Heart left ventricle (tissue), 16 donors: ENCODE data around the gene AFF3. TPM values are rescaled to one million over a fixed set of nuclear protein-coding genes. Genes with fewer than 3 reads are reported as not detected.

Experiments used
- ATAC-seq, 4 donors: fragments of 200-7000 bp; cut with Tn5 transposase; one replicate each; pipeline ENCODE4 v1.9.1; 2020 to 2022; ENCODE audit warnings: moderate library complexity in 4 of 4, mild to moderate bottlenecking in 3 of 4, moderate number of reproducible peaks in 1 of 4
- DNase-seq, 5 donors: peaks; one replicate each; pipeline ENCODE4 v3.0.0-alpha.2; 2020
- H3K27ac ChIP-seq, 12 donors: fragments of 200-600 bp; sonication (generic) in 4 of 12; one replicate each; pipeline versions ENCODE4 v1.5.0 to v1.8.0; 2016 to 2022; ENCODE audit warnings: mild to moderate bottlenecking in 2 of 12
- H3K27me3 ChIP-seq, 9 donors: fragments of 200-600 bp; sonication (generic) in 2 of 9; one replicate each; pipeline versions ENCODE4 v1.5.1 to v1.8.0; 2016 to 2022; ENCODE audit warnings: mild to moderate bottlenecking in 3 of 9
- H3K36me3 ChIP-seq, 9 donors: fragments of 200-600 bp; sonication (generic) in 2 of 9; one replicate each; pipeline versions ENCODE4 v1.5.0 to v1.8.0; 2018 to 2022; ENCODE audit warnings: mild to moderate bottlenecking in 2 of 9
- H3K4me1 ChIP-seq, 12 donors: fragments of 200-600 bp; sonication (generic) in 4 of 12; one replicate each; pipeline versions ENCODE4 v1.5.0 to v1.8.0; 2016 to 2022; ENCODE audit warnings: mild to moderate bottlenecking in 3 of 12
- H3K4me3 ChIP-seq, 12 donors: fragments of 200-600 bp; sonication (generic) in 4 of 12; one replicate each; pipeline versions ENCODE4 v1.5.0 to v1.8.0; 2017 to 2022; ENCODE audit warnings: mild to moderate bottlenecking in 9 of 12, moderate library complexity in 4 of 12
- H3K9me3 ChIP-seq, 12 donors: fragments of 200-600 bp; sonication (generic) in 4 of 12; one replicate each; pipeline versions ENCODE4 v1.5.0 to v1.8.0; 2016 to 2022; ENCODE audit warnings: mild to moderate bottlenecking in 1 of 12
- POLR2A ChIP-seq, 2 donors: fragments of 450-650 bp; IDR thresholded peaks; one replicate each; pipeline ENCODE4 v1.6.1; 2017; ENCODE audit warnings: antibody characterized with exemption in 2 of 2, mild to moderate bottlenecking in 2 of 2, moderate library complexity in 2 of 2
- WGBS, 4 donors: extraction: QIAGEN DNeasy Blood & Tissue Kit in 2 of 4; methylation state at CpG; one replicate each; pipeline versions ENCODE4 v1.1.5 to v1.1.7; 2013 to 2018; 5-methylcytosine and 5-hydroxymethylcytosine counted together
- intact Hi-C, 10 donors: fragments of 100-400 bp; cut with DNase I; formaldehyde crosslinking; loops; one replicate each; pipeline versions ENCODE4 v1.11.1 to v1.14.2; 2022
- polyA plus RNA-seq, 2 donors: library from polyadenylated mRNA; stranded (reverse); fragments of 200-250 nt; gene quantifications; one replicate each; pipeline ENCODE4 v1.2.3, GENCODE V29; 2013
- total RNA-seq, 9 donors: library from RNA; depleted of rRNA in 2 of 9; stranded (reverse); fragments of >200 nt in 2 of 9; fragmentation: NEBNext Ultra II Directional in 3 of 9; extraction: Animal tissue kit (Norgen Biotek cat#: 25700) in 3 of 9; gene quantifications; one replicate each; pipeline versions ENCODE4 v1.1.0 to v1.2.4, GENCODE V29; 2016 to 2023
- TF ChIP-seq, protein P1 (sequence below), 12 donors: fragments of 200-600 bp; sonication (generic) in 4 of 12; IDR thresholded peaks; one replicate each; pipeline versions ENCODE4 v1.5.0 to v1.8.0; 2018 to 2022; ENCODE audit warnings: antibody characterized with exemption in 12 of 12, mild to moderate bottlenecking in 5 of 12
- donor health status: ischemic (EF 13 %, LVEDD 7.1; RV severe dilation, severe dysfunction).
- donor health status: healthy with polysubstance abuse.
- donor health status: DM: no; HTN: yes; CAD: no.
- donor health status: DM: no; HTN: no; CAD: no.
- donor health status: ischemic (EF 25% LVEDD 6.9; RV normal size, moderate dysfunction).
- donor health status: ischemic (EF 25% LVEDD 5.7; RV mildly dilated, moderate dysfunction).
- donor health status: healthy.
- donor health status: DM: yes; HTN: yes; CAD: no.
- donor health status: ischemic (EF 35%, LVEDD 5.7; RV mildly dilated, moderate dysfunction).
- donor health status: nonischemic (EF 11% LVEDD 7.7; RV severe dilation, severe dysfunction).
- donor health status: DM: yes; HTN: yes; CAD: no.
- donor health status: PGD.
- donor health status: ischemic (EF 29% LVEDD 5.4; RV normal size, mild dysfunction).
- donor health status: nonischemic (EF 23%, LVEDD 6.1; RV moderate dilation, normal function).

Gene AFF3
- total and polyA plus RNA-seq, 11 donors: 1.3 to 15.5 (median 4.7) TPM

DNA sequence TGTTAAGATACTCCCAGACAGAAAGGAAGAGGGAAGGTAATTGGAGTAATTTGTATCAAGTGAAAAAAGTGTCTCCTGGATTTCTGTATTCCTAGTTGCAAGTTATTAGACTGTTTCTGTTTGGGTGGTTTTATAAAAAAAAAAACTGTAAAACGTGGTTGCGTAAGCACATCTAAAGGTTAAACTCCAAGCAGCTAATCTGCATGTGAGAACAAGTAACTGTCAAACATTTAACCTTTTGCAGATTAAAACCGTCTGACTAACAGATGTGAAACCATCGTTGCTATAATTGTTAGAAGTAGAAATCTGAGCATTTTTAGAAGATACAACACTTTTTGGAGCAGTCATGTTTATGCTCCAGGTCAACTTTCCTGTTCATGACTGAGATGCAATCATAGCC is 72.3 kb downstream of the AFF3 start:
- Histone ChIP-seq H3K27me3 (no peaks in the 10 kb centered on the region), H3K4me3 (no peak overlapping the region), H3K4me1 (peaks cover 0 to 45% (median 8%) of the 10 kb centered on the region in 12 donors), H3K9me3 (no peaks in the 10 kb centered on the region), H3K27ac (no peak overlapping the region), H3K36me3 (no peaks in the 10 kb centered on the region)
- WGBS, 4 donors: 28 to 37% (median 35%) methylated on average over 4 of the region's 4 CpGs
- no peak for ATAC-seq
- DNase-seq: no peak
- TF ChIP-seq POLR2A (IDR thresholded peaks at IDR 0.05): no peak
- TF ChIP-seq, protein P1, sequence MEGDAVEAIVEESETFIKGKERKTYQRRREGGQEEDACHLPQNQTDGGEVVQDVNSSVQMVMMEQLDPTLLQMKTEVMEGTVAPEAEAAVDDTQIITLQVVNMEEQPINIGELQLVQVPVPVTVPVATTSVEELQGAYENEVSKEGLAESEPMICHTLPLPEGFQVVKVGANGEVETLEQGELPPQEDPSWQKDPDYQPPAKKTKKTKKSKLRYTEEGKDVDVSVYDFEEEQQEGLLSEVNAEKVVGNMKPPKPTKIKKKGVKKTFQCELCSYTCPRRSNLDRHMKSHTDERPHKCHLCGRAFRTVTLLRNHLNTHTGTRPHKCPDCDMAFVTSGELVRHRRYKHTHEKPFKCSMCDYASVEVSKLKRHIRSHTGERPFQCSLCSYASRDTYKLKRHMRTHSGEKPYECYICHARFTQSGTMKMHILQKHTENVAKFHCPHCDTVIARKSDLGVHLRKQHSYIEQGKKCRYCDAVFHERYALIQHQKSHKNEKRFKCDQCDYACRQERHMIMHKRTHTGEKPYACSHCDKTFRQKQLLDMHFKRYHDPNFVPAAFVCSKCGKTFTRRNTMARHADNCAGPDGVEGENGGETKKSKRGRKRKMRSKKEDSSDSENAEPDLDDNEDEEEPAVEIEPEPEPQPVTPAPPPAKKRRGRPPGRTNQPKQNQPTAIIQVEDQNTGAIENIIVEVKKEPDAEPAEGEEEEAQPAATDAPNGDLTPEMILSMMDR (IDR thresholded peaks at IDR 0.05): no peak
- intact Hi-C loops: no loop called here

DNA sequence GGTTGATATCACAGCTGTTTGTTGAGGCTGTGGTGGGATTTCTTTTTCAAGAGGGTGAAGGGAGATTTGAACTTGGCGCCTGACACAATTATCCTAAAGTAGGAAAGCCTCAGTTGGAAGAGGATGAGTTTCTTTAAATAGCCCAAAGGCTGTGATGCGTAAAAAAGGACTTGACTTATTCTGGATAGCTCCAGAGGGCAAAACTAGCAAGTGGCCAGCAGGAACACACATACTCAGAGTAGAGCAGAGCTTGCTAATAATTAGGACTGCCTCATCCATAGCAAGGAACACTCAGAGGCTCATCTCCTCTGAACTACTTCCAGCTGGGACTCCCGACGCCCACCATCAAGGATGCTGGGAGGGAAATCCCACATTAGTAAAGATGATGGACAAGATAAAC is 74.0 kb downstream of the AFF3 start:
- DNase-seq (no peak), ATAC-seq (peak; percentile 54 to 62 (median 56))
- intact Hi-C loops: loop anchor here in 1 of 10 donors (2.0 kb wide), 1 partner anchor 38 kb away; no protein-coding TSS in a partner anchor
- H3K4me3 ChIP-seq: no peak overlapping the region
- WGBS, 4 donors: 73 to 78% (median 74%) methylated on average over 4 of the region's 4 CpGs
- no peak overlapping the region for H3K27ac ChIP-seq
- H3K27me3 ChIP-seq: no peaks in the 10 kb centered on the region
- H3K4me1 ChIP-seq: peaks cover 0 to 41% (median 8%) of the 10 kb centered on the region in 12 donors
- H3K36me3 ChIP-seq: no peaks in the 10 kb centered on the region
- H3K9me3 ChIP-seq: peaks cover 0 to 2% (median 0%) of the 10 kb centered on the region in 12 donors
- TF ChIP-seq, protein P1 (IDR thresholded peaks at IDR 0.05): no peak
- TF ChIP-seq POLR2A (IDR thresholded peaks at IDR 0.05): no peak

DNA sequence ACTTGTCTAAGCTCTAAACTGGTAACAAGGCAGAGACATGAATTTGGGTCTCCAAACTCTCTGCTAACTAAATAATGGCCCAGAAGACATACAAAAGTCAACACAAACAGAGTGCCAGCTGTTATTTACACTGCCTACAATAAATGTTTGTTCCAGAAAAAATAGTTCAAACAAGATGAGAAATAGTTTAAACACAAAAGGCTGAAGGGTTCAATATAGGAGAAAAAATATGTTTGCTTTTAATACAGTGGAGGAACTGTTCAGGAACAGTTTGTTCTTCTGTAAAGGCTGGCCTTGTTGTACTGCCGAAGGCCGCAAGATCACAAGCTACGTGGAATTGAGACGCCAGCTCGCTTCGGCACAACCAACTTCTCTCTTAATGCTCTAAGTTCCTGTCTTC is 74.6 kb downstream of the AFF3 start:
- intact Hi-C loops: loop anchor here in 1 of 10 donors (2.0 kb wide), 1 partner anchor 39 kb away; no protein-coding TSS in a partner anchor
- 89 to 94% (median 91%) methylated on average over 6 of the region's 6 CpGs for WGBS, 4 donors
- H3K36me3 ChIP-seq: no peaks in the 10 kb centered on the region
- no peak for ATAC-seq
- peaks cover 0 to 36% (median 8%) of the 10 kb centered on the region in 12 donors for H3K4me1 ChIP-seq
- H3K27me3 ChIP-seq: no peaks in the 10 kb centered on the region
- H3K27ac ChIP-seq: no peak overlapping the region
- TF ChIP-seq, protein P1 (IDR thresholded peaks at IDR 0.05): no peak
- no peak for TF ChIP-seq POLR2A (IDR thresholded peaks at IDR 0.05)
- H3K4me3 ChIP-seq: no peak overlapping the region
- H3K9me3 ChIP-seq: peaks cover 0 to 7% (median 0%) of the 10 kb centered on the region in 12 donors
- DNase-seq: no peak

DNA sequence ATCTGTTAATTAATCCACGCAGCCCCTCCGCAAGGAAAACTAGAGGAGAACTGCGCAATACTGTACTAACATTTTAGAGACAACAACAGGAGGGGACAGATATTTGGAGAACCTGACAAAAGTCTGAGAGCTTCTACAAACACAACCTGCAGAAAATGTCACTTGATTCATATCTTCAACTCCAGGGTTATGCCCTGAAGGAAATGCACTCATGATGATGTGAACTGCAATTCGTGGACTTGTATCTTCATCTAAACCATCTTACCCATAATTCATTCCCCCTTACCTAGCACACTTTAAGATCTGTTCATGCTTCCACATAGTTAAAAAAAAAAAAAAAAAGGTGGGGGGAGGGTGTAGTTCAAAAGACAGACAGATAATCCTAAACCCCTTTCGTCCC is 75.5 kb downstream of the AFF3 start:
- Histone ChIP-seq H3K36me3 (no peaks in the 10 kb centered on the region), H3K4me3 (no peak overlapping the region), H3K4me1 (peaks cover 0 to 27% (median 6%) of the 10 kb centered on the region in 12 donors), H3K27ac (no peak overlapping the region), H3K9me3 (peaks cover 0 to 7% (median 0%) of the 10 kb centered on the region in 12 donors), H3K27me3 (no peaks in the 10 kb centered on the region)
- no peak for TF ChIP-seq POLR2A (IDR thresholded peaks at IDR 0.05)
- TF ChIP-seq, protein P1 (IDR thresholded peaks at IDR 0.05): no peak
- intact Hi-C loops: no loop called here
- no peak for DNase-seq
- WGBS, 4 donors: 69 to 80% (median 77%) methylated on average over 5 of the region's 5 CpGs
- no peak for ATAC-seq
